Midbrain (tissue), 1 donor: ENCODE data around the gene TTLL12.

Experiments used
- DNase-seq: peaks from one replicate; lab custom pipeline; 2025; lab: John Stamatoyannopoulos, UW

TTLL12 gene

DNA sequence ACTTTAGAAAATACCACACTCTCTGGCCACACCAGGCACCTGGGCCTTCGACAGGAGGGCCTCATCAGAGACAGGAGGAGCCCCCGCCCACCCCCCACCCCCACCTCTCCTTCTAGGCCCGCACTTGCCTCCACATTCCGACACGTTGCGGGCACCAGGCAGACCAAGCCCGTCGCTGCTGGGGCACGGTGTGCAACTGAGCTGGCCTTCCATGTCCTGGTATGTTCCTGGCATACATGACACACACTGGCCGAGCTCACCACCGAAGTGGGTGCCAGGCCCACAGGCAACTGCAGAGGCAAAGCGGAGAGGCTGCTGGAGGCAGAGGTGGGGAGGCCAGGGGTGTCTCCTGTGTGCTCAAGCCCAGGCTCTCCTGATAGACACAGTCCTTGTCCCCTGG is 27.0 kb upstream of the TTLL12 start:
- DNase-seq = no peak

- DNase-seq = no peak
These were observed 26.1 kb upstream of the TTLL12 start for GRCh38 chr22:43213051-43213450.

DNA sequence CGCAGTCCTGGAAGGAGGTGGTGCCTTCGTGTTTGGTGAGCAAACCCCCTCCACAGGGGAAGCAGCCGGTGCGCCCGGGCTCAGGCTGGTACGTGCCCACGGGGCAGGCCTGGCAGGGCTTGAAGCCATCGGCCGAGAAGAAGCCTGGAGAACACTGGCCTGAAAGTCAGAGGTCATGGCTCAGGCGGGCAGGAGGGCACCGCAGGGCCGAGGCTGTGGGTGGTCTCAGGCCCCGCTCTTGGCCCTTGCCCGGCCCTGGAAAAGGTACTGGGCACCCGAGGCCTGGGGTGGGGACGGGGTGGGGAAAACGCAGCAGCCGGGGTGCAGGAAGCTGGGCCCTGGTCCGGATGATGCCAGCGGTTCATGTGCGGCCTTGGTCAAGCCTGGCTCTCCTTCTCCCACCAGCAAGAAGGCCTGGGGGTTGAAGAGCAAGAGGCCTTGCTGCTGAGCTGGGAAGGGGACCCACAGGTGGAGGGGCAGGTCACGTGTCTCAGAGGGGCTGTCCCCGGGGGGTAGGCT is 25.6 kb upstream of the TTLL12 start:
- no peak for DNase-seq

- no peak for DNase-seq
These were observed 25.1 kb upstream of the TTLL12 start for GRCh38 chr22:43211941-43212433.

- no peak for DNase-seq
These were observed 23.9 kb upstream of the TTLL12 start for GRCh38 chr22:43210631-43211515.

DNA sequence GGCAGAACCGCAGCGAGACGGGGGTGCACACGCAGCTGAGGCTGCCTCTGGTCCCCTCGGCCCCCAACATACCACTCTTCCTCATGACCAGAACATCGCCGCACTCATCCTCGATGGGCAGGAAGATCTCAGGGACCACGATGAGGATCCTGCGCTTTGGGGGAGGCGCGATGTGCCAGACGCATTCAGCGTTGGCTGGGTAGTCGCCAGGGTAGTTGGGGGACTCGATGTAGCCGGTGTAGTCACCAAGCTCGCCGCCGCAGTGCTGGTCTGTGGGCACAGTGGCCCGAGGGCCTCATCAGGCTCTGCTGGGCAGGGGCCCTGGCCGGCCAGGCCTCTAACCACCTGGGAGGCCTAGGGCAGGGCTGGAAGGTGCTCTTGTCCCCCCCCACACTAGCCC is 23.0 kb upstream of the TTLL12 start:
- DNase-seq = no peak

- DNase-seq = no peak
These were observed 22.6 kb upstream of the TTLL12 start for GRCh38 chr22:43209523-43209890.

- no peak for DNase-seq
These were observed 22.0 kb upstream of the TTLL12 start for GRCh38 chr22:43208703-43209522.

GRCh38 chr22:43207849-43208702 is 21.1 kb upstream of the TTLL12 start:
- no peak for DNase-seq

- DNase-seq = no peak
These were observed 20.5 kb upstream of the TTLL12 start for GRCh38 chr22:43207386-43207785.

GRCh38 chr22:43206509-43207161 is 19.7 kb upstream of the TTLL12 start:
- DNase-seq = no peak

GRCh38 chr22:43205748-43206508 is 19.0 kb upstream of the TTLL12 start:
- no peak for DNase-seq

DNA sequence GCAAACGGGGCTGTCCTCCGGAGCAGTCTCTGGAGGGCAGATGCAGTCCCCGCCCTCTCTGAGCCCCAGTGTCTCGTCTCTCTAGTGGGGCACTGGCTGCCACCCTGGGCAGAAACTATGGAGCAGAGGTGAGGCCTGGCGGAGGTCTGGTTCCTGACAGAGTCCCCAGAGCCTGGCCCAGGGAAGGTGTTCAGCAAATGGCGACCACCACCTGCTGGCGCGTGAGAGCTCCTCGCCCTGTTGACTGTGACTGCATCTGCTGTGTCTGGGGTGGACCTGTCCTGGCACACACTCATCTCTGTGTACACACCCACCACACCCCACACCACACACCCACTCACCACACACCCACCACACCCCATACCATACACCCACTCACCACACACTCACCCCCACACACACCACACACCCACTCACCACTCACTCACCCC is 18.3 kb upstream of the TTLL12 start:
- no peak for DNase-seq

GRCh38 chr22:43203471-43203981 is 16.6 kb upstream of the TTLL12 start:
- DNase-seq = no peak

GRCh38 chr22:43202756-43203410 is 15.9 kb upstream of the TTLL12 start:
- DNase-seq = no peak

DNA sequence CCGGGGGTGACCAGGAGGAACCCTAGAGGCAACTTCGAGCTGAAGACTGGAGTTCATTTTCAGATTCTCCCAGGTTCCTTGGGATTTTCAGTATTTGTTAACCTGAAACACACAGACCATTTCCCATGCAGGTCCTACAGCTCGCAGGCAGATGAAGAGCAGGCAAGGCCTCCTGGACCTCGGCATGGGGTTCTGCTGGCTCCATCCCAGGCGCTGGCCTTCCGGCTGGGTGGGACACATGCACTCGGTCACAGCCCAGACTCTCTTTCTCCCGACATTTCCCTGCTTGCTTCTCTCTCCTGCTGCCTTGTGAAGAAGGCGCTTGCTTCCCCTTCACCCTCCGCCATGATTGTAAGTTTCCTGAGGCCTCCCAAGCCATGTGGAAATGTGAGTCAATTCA is 15.4 kb upstream of the TTLL12 start:
- DNase-seq = no peak

DNA sequence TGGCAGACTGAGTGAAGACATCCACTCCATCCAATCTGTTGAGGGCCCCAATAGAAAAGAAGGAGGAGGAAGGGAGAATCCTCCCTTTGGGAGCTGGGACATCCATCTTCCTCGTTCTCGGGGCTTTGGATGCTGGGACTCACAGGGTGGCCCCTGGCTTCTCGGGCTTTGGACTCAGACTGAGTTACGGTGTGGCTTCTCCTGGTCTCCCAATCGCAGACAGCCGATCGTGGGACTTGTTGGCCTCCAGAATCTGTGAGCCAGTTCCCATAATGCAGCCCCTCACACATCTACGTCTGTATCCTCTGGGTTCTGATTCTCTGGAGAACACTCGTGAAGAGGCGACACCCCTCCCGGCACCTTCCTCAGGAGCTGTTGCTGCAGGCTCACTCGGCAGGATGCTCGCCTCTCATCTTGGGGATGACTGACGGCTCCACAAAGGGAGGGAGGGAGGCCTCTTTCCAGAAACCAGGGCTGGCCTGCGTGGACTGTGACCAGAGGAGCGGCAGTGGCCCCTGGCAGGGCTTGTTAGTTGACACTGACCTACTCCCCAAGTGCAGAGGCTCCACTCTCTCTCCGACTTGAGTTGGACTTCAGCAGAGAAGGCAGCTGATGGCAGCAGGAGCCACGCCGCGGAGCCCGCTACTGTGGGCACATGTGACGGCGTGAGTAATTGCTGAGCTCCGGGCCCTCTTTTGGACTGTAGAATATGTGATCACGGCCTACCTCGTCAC is 14.7 kb upstream of the TTLL12 start:
- no peak for DNase-seq

GRCh38 chr22:43200555-43200954 is 13.6 kb upstream of the TTLL12 start:
- DNase-seq = no peak

GRCh38 chr22:43200031-43200430 is 13.1 kb upstream of the TTLL12 start:
- DNase-seq = no peak
